Astrocyte of the spinal cord (primary cell): ENCODE data around the gene TMEM272.
A peak's percentile ranks its signal among the peaks of the same experiment; 100 is the strongest.

Experiments used
- DNase-seq: peaks from one replicate; pipeline ENCODE4 v3.0.0; 2011; ENCODE audit warnings: low read depth, low spot score
- H3K4me3 ChIP-seq: 2 replicates; pipeline ENCODE4 v1.5.1; 2011; ENCODE audit warnings: low read depth, mild to moderate bottlenecking, low read length, moderate library complexity
- in situ Hi-C: cut with HindIII; loops from 2 replicates; pipeline ENCODE4 v1.10.0; 2017; ENCODE audit warnings: low sequenced_read_pairs
- TF ChIP-seq, protein P1 (sequence below): IDR thresholded peaks from 2 replicates; pipeline ENCODE4 v1.5.1; 2012; ENCODE audit warnings: low read depth, mild to moderate bottlenecking, low read length, inconsistent platforms

Gene TMEM272

DNA sequence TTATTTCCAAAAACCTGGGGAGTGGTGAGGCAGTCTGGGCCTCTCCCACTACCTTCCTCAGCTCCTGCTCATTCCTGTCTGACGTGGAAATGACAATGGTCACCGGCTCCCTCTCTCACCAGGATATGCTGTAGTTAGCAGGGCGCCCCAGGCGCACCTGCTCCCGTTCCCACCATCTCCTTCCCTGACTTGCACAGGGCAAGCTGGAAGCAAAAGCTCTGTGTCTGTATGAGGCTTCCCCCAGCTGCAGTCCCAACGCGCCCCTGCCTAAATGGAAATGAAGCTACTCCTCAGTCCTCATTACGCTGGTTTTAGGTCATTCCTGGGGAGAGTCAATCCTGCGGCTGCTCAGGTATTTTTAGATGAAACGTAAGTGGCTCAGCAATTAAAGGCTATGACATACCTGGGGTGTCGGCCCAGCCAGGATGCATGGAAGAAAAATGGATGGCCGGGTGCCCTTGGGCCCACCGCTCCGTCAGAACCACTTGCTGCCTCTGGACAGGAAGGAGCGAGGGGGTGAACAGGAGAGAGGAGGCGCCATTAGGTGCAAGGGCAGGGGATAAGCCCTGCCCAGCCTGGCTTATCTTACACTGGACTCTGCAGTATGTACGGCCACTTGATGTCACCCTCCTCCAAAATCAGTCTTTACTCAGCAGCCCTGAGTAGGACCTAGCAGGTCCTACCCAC, 73.4 kb downstream of the TMEM272 start:
- DNase-seq, result no peak
- in situ Hi-C loops, result no loop called here
- TF ChIP-seq, protein P1, sequence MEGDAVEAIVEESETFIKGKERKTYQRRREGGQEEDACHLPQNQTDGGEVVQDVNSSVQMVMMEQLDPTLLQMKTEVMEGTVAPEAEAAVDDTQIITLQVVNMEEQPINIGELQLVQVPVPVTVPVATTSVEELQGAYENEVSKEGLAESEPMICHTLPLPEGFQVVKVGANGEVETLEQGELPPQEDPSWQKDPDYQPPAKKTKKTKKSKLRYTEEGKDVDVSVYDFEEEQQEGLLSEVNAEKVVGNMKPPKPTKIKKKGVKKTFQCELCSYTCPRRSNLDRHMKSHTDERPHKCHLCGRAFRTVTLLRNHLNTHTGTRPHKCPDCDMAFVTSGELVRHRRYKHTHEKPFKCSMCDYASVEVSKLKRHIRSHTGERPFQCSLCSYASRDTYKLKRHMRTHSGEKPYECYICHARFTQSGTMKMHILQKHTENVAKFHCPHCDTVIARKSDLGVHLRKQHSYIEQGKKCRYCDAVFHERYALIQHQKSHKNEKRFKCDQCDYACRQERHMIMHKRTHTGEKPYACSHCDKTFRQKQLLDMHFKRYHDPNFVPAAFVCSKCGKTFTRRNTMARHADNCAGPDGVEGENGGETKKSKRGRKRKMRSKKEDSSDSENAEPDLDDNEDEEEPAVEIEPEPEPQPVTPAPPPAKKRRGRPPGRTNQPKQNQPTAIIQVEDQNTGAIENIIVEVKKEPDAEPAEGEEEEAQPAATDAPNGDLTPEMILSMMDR, result no peak
- no peak overlapping the region for H3K4me3 ChIP-seq

DNA sequence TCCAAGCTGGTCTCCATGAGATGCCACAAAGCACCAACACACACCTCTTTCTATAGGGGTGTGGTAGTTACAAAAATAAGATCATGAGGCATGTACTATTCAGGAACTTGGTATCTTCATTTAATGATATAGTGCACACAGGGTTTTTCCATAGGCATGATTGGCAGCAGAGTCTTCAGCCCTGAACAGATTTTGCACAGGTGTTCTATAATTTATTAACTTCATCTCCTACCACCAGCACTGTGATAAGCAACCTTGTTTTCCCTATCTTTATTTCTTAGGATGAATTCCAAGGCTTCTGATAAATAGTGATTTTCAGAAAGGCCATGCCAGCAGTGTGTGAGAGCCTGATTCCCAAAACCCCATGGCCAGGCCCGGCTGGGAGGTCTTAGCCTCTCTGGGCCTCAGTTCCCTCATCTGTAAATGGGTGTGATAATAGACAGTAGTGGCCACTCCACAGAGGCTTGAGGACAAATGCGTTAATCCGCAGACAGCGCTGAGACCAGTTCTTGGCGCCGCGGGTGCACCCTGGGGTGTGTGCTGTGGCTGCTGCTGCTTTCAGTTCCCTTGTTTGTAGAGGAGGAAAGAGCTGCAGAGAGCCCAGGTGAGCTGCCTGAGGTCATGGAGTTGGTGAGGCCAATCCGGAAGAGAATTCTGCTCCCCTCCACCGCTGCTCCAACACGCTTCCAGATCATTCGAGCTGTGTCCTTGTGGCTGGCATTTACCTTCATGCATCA, 74.1 kb downstream of the TMEM272 start:
- in situ Hi-C loops, result no loop called here
- TF ChIP-seq, protein P1, result no peak
- DNase-seq, result no peak
- H3K4me3 ChIP-seq, result no peak overlapping the region

DNA sequence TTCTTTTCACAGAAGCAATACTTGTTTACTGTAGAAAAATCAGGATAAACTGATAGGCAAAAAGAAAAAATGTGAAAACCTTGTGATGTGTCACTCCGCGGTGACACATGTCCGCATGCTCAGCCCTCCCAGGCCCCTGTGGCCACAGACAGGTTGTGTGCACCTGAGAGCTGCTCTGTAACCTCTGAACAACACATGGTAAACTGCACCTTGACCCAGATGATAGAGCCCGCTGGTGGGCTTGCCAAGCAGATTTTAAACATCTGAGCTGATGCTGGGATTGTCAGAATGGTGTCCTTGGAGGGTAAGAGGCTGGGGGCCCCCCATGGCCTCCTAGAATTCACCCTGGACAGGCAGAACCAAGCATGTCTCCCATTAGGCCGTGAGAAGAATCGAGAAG, 74.8 kb downstream of the TMEM272 start:
- in situ Hi-C loops, result no loop called here
- TF ChIP-seq, protein P1, result no peak
- no peak overlapping the region for H3K4me3 ChIP-seq
- DNase-seq, result no peak

DNA sequence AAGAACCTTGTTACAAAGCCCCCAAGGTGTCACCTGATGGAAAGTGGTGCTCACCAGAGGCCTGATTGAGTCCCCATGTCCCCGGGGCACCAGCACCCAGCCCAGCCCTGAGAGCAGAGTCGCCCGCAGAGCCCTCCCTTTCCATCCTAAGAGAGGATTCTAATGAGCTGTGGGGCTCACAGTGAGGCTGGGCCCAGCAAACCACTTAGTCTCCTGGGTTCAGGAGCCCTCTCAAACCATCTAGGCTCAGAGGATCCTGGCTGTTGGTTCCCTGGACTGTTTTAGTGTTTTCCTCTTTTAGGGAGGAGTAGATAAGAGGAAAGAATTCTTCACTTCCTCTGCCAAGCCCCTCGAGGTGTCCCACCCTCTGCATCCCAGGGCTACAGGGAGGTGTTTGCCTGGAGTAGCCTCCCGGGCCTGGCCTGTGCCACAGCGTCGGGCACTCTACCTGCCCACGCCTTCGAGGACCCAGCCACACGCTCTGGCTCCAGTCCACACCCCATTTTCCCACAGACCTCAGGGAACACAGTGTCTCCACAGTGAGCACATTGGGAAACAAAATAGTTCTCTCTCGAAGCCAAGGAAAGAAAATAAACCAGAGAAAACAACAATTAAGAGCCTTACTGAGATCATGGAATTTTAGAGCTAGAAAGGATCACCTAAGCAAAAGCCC, 75.4 kb downstream of the TMEM272 start:
- in situ Hi-C loops, result no loop called here
- TF ChIP-seq, protein P1, result no peak

DNA sequence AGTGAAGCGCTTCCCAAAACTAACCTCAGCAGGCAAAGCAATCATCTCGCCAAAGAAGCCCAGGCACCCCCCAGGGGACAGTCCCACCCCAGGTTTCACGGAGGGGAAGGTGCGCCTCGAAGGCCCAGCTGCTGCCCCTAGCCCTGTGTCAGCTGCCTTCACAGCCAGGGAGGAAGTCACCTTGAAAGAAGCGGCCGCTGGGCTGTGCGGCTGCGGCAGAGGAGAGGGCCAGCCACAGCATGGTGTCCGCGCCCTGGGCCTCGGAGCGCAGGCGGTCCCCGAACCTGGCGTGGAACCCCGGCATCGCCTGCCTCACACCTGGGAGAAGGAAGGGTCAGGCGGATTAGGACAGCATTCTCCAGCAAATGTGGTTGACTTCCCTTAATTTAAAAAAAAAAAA, 76.0 kb downstream of the TMEM272 start:
- DNase-seq, result no peak
- TF ChIP-seq, protein P1, result no peak
- in situ Hi-C loops, result no loop called here
- no peak overlapping the region for H3K4me3 ChIP-seq

More for the DNA sequence above, 75.4 kb downstream of the TMEM272 start:
- no peak for DNase-seq
- H3K4me3 ChIP-seq, result no peak overlapping the region

DNA sequence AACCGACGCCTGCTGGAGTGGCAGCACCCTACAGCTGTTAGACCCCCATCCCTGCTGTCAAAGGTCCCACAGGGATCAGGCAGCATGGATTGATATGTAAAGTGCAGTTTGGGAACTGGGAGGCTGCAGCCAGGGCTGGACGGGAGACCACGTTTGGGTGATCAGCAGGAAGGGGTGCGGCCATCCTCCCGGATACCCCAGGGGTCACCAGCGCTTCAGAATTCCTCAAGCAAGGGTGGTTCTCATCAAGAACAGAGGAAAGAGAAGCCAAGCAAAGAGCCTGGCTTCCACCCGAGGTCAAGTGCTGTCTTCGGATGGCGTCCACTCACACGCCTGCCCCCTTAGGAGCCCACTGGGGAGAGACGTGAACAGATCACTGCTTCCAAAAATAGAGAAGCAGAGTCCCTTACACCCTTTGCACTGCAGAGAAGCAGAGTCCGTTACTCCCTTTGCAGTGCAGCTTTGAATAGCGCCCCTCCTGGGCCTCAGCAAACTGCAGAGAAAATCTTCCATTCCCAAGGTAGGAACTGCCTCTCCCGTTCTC, 76.5 kb downstream of the TMEM272 start:
- H3K4me3 ChIP-seq, result no peak overlapping the region
- TF ChIP-seq, protein P1, result peak; percentile 7
- in situ Hi-C loops, result no loop called here

More for the DNA sequence above, 76.5 kb downstream of the TMEM272 start:
- DNase-seq, result no peak
